GM23338 (cell line): ENCODE results near the gene M1AP. TPM values are rescaled to one million over a fixed set of nuclear protein-coding genes. Genes with fewer than 3 reads are reported as not detected.

Experiments used
- ATAC-seq: fragments of 200-7000 bp; cut with Tn5 transposase; 3 replicates; pipeline ENCODE4 v1.9.1; 2020
- DNase-seq: peaks from one replicate; pipeline ENCODE4 v3.0.0-alpha.2; 2015; ENCODE audit warnings: low spot score
- H2AFZ ChIP-seq: fragments of 200-600 bp; sonication (generic); 2 replicates; pipeline ENCODE4 v1.8.0; 2016; ENCODE audit warnings: antibody characterized with exemption, mild to moderate bottlenecking, moderate library complexity
- H3F3A ChIP-seq: fragments of 200-600 bp; sonication (generic); replicated peaks from 2 replicates; pipeline ENCODE4 v1.8.0; 2017; ENCODE audit warnings: antibody characterized with exemption, mixed run types, low read depth
- H3K27ac ChIP-seq: fragments of 200-600 bp; sonication (generic); 2 replicates; pipeline ENCODE4 v1.6.1; 2016; ENCODE audit warnings: low read depth
- H3K27me3 ChIP-seq: fragments of 200-600 bp; sonication (generic); 2 replicates; pipeline ENCODE4 v1.8.0; 2016; ENCODE audit warnings: mild to moderate bottlenecking, mixed run types, moderate library complexity; ENCODE audit not compliant: insufficient read depth
- H3K36me3 ChIP-seq: fragments of 200-600 bp; sonication (generic); 2 replicates; pipeline ENCODE4 v1.8.0; 2016; ENCODE audit warnings: mild to moderate bottlenecking; ENCODE audit not compliant: insufficient read depth
- H3K4me1 ChIP-seq: fragments of 200-600 bp; sonication (generic); 2 replicates; pipeline ENCODE4 v1.8.0; 2016; ENCODE audit warnings: mild to moderate bottlenecking, moderate library complexity; ENCODE audit not compliant: insufficient read depth
- H3K4me2 ChIP-seq: fragments of 200-600 bp; sonication (generic); 2 replicates; pipeline ENCODE4 v1.7.1; 2017; ENCODE audit warnings: mixed run types
- H3K4me3 ChIP-seq: fragments of 200-600 bp; sonication (generic); 2 replicates; pipeline ENCODE4 v1.6.1; 2016; ENCODE audit warnings: mixed run types
- H3K79me2 ChIP-seq: fragments of 200-600 bp; sonication (generic); replicated peaks from 2 replicates; pipeline ENCODE4 v1.8.0; 2017; ENCODE audit warnings: mild to moderate bottlenecking; ENCODE audit not compliant: insufficient read depth
- H3K9me2 ChIP-seq: fragments of 200-600 bp; sonication (generic); 2 replicates; pipeline ENCODE4 v1.8.0; 2017; ENCODE audit not compliant: insufficient read depth
- H4K20me1 ChIP-seq: fragments of 200-600 bp; sonication (generic); replicated peaks from 2 replicates; pipeline ENCODE4 v1.8.0; 2017; ENCODE audit warnings: mild to moderate bottlenecking; ENCODE audit not compliant: insufficient read depth
- H3K27ac Mint-ChIP-seq: 2 replicates; pipeline ENCODE4 v1.8.0; 2020; ENCODE audit warnings: inconsistent platforms, mild to moderate bottlenecking, moderate library complexity, mixed read lengths
- H3K27me3 Mint-ChIP-seq: 3 replicates; pipeline ENCODE4 v1.8.0; 2022; ENCODE audit warnings: low read depth, mild to moderate bottlenecking, moderate library complexity, mixed read lengths, inconsistent platforms; ENCODE audit not compliant: insufficient read depth, poor library complexity
- H3K36me3 Mint-ChIP-seq: 3 replicates; pipeline ENCODE4 v1.8.0; 2021; ENCODE audit warnings: low read depth, mild to moderate bottlenecking, inconsistent platforms, moderate library complexity, mixed read lengths
- H3K4me1 Mint-ChIP-seq: 3 replicates; pipeline ENCODE4 v1.8.0; 2020; ENCODE audit warnings: mild to moderate bottlenecking, inconsistent platforms, mixed read lengths
- H3K4me3 Mint-ChIP-seq: 3 replicates; pipeline ENCODE4 v1.8.0; 2021; ENCODE audit warnings: moderate library complexity, mild to moderate bottlenecking, inconsistent platforms, mixed read lengths
- H3K9me3 Mint-ChIP-seq: 3 replicates; pipeline ENCODE4 v1.8.0; 2020; ENCODE audit warnings: moderate library complexity, mild to moderate bottlenecking, inconsistent platforms, mixed read lengths
- CREB1 ChIP-seq: fragments of 250-450 bp; sonication (Bioruptor Pico); IDR thresholded peaks from 2 replicates; pipeline ENCODE4 v1.5.0; 2020; ENCODE audit warnings: low read depth, mild to moderate bottlenecking, moderate library complexity
- ETS1 ChIP-seq: IDR thresholded peaks from 2 replicates; pipeline ENCODE4 v1.6.1; 2016; ENCODE audit warnings: antibody characterized with exemption
- EZH2 ChIP-seq: fragments of 200-600 bp; sonication (generic); IDR thresholded peaks from one replicate; pipeline ENCODE4 v1.8.0; 2017; ENCODE audit warnings: antibody characterized with exemption, mild to moderate bottlenecking, low read depth; ENCODE audit not compliant: unreplicated experiment
- EZH2phosphoT487 ChIP-seq: fragments of 200-600 bp; sonication (generic); IDR thresholded peaks from one replicate; pipeline ENCODE4 v1.8.1; 2018; ENCODE audit warnings: antibody characterized with exemption; ENCODE audit not compliant: unreplicated experiment
- JUNB ChIP-seq: IDR thresholded peaks from one replicate; pipeline ENCODE4 v1.6.1; 2016; ENCODE audit warnings: antibody characterized with exemption; ENCODE audit not compliant: unreplicated experiment
- POLR2AphosphoS5 ChIP-seq: IDR thresholded peaks from 2 replicates; pipeline ENCODE4 v1.6.1; 2016; ENCODE audit warnings: antibody characterized with exemption, low read depth
- REST ChIP-seq: IDR thresholded peaks from one replicate; pipeline ENCODE4 v1.6.1; 2018; ENCODE audit warnings: antibody characterized with exemption; ENCODE audit not compliant: unreplicated experiment
- STAT1 ChIP-seq: IDR thresholded peaks from one replicate; pipeline ENCODE4 v1.6.1; 2016; ENCODE audit warnings: antibody characterized with exemption; ENCODE audit not compliant: unreplicated experiment
- polyA plus RNA-seq: library from polyadenylated mRNA; unstranded; fragments of >200 nt; fragmentation: Nextera tagmentation; extraction: Ambion mirVana; gene quantifications from 2 replicates; pipeline ENCODE4 v1.2.1, GENCODE V29; 2016
- total RNA-seq: library from RNA; depleted of rRNA; stranded (reverse); fragments of >200 nt; shearing (Covaris generic); gene quantifications from 2 replicates; pipeline ENCODE4 v1.2.3, GENCODE V29; 2014

The M1AP gene
- total and polyA plus RNA-seq, 2 experiments from 2014 or later = 5.1 to 12.1 TPM

GRCh38 chr2:74617122-74617521, 31.0 kb downstream of the M1AP start:
- Histone ChIP-seq H3K27me3 (no peaks in the 10 kb centered on the region), H3K79me2 (no peaks in the 10 kb centered on the region), H3F3A (no peaks in the 10 kb centered on the region), H3K36me3 (no peaks in the 10 kb centered on the region), H3K4me3 (no peak overlapping the region), H3K4me1 (no peaks in the 10 kb centered on the region), H3K4me2 (no peak overlapping the region), H3K9me2 (no peaks in the 10 kb centered on the region), H3K27ac (no peak overlapping the region), H2AFZ (no peak overlapping the region), H4K20me1 (no peaks in the 10 kb centered on the region)
- Mint-ChIP-seq H3K36me3 (no peaks in the 10 kb centered on the region), H3K4me3 (no peak overlapping the region), H3K27ac (no peak overlapping the region), H3K9me3 (no peaks in the 10 kb centered on the region), H3K4me1 (peaks cover 13% of the 10 kb centered on the region), H3K27me3 (peaks cover 2% of the 10 kb centered on the region)
- ATAC-seq = no peak
- DNase-seq = no peak
- TF ChIP-seq REST (no peak), JUNB (no peak), ETS1 (no peak), POLR2AphosphoS5 (no peak), EZH2 (no peak), STAT1 (no peak)

DNA sequence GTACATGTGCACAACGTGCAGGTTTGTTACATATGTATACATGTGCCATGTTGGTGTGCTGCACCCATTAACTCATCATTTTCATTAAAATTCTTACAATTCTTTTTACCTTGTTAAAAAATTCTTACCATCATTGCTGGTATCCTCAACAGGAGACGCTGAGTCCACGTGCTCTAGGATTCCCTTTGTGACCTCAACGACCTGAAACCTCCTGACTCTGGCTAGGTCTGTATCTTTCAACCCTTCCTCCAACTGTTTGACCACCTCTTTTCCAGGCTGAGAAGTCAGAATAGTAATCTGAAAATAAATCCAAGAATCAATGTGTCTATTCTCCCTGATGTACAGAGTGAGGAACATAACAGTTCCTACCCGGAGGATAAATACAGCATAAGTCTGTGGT, 41.2 kb downstream of the M1AP start:
- Mint-ChIP-seq H3K36me3 (no peaks in the 10 kb centered on the region), H3K4me3 (no peak overlapping the region), H3K27me3 (no peaks in the 10 kb centered on the region), H3K4me1 (no peaks in the 10 kb centered on the region), H3K9me3 (no peaks in the 10 kb centered on the region), H3K27ac (no peak overlapping the region)
- H3K4me1 ChIP-seq = no peaks in the 10 kb centered on the region
- peaks cover 4% of the 10 kb centered on the region; the same call in 1 of the 2 replicates for H3K9me2 ChIP-seq
- no peaks in the 10 kb centered on the region for H3K36me3 ChIP-seq
- no peak overlapping the region for H3K4me2 ChIP-seq
- H2AFZ ChIP-seq = no peak overlapping the region
- no peaks in the 10 kb centered on the region for H3K27me3 ChIP-seq
- H3K27ac ChIP-seq = no peak overlapping the region
- ATAC-seq = no peak
- H4K20me1 ChIP-seq = peaks cover under 1% of the 10 kb centered on the region; the same call in 1 of the 2 replicates
- TF ChIP-seq CREB1 (CRISPR knock-in tag) (no peak), EZH2phosphoT487 (no peak)
- no peak overlapping the region for H3K4me3 ChIP-seq
- no peak for DNase-seq
- no peaks in the 10 kb centered on the region for H3F3A ChIP-seq
- no peaks in the 10 kb centered on the region for H3K79me2 ChIP-seq
